Suprapubic skin (tissue), 4 donors: Measurements from ENCODE around the gene KRT8.

Experiments
- CTCF ChIP-seq, 2 donors: fragments of 200-600 bp in 1 of 2; fragments of 450-650 bp in 1 of 2; sonication (generic) in 1 of 2; IDR thresholded peaks; one replicate each; pipeline ENCODE4 v1.5.1; 2016 to 2019; ENCODE audit warnings: antibody characterized with exemption in 2 of 2, mild to moderate bottlenecking in 1 of 2, moderate library complexity in 1 of 2
- EP300 ChIP-seq: sonication (generic); formaldehyde crosslinking; IDR thresholded peaks from one replicate; pipeline ENCODE4 v1.6.1; 2017; ENCODE audit warnings: antibody characterized with exemption
- POLR2A ChIP-seq, 2 donors: fragments of 450-650 bp; IDR thresholded peaks; one replicate each; pipeline ENCODE4 v1.6.1; 2017; ENCODE audit warnings: antibody characterized with exemption in 2 of 2, mild to moderate bottlenecking in 2 of 2, moderate library complexity in 2 of 2
- POLR2AphosphoS5 ChIP-seq, 3 donors: sonication (generic); formaldehyde crosslinking; IDR thresholded peaks; one replicate each; pipeline ENCODE4 v1.6.1; 2017; ENCODE audit warnings: antibody characterized with exemption in 3 of 3

- TF ChIP-seq CTCF (IDR thresholded peaks at IDR 0.05) (no peak), POLR2AphosphoS5 (IDR thresholded peaks at IDR 0.05) (no peak), POLR2A (IDR thresholded peaks at IDR 0.05) (no peak), EP300 (no peak)
Measured at GRCh38 chr12:52906191-52906601, 1.3 kb upstream of the KRT8 start.
